ENCODE measurements around the gene DUOXA2. TPM values are rescaled to one million over a fixed set of nuclear protein-coding genes. Genes with fewer than 3 reads are reported as not detected.

The DUOXA2 gene
- total and polyA plus RNA-seq, 7 donors: 0.11 TPM; not detected in 6

- Histone ChIP-seq H3K9me3 (no peaks in the 10 kb centered on the region), H3K4me3 (no peak overlapping the region), H3K27me3 (ENCODE audit: insufficient read depth in 3 of 3, low read length in 2 of 3) (peaks cover 0 to 46% (median 15%) of the 10 kb centered on the region in 3 donors), H3K4me1 (no peaks in the 10 kb centered on the region), H3K27ac (no peak overlapping the region), H3K36me3 (ENCODE audit: insufficient read depth in 1 of 2, low read depth in 1 of 2) (no peaks in the 10 kb centered on the region)
- TF ChIP-seq CTCF (IDR thresholded peaks at IDR 0.05): peak; percentile 55
- 58 to 67% (median 60%) methylated on average over 2 of the region's 2 CpGs for WGBS, 3 donors
- DNase-seq (no peak), ATAC-seq (peak in 1 of 4 donors; percentile 59)
- intact Hi-C loops (cut with DNase I): no loop called here
Observed at GRCh38 chr15:45126535-45127158, 12.5 kb downstream of the DUOXA2 start.

DNA sequence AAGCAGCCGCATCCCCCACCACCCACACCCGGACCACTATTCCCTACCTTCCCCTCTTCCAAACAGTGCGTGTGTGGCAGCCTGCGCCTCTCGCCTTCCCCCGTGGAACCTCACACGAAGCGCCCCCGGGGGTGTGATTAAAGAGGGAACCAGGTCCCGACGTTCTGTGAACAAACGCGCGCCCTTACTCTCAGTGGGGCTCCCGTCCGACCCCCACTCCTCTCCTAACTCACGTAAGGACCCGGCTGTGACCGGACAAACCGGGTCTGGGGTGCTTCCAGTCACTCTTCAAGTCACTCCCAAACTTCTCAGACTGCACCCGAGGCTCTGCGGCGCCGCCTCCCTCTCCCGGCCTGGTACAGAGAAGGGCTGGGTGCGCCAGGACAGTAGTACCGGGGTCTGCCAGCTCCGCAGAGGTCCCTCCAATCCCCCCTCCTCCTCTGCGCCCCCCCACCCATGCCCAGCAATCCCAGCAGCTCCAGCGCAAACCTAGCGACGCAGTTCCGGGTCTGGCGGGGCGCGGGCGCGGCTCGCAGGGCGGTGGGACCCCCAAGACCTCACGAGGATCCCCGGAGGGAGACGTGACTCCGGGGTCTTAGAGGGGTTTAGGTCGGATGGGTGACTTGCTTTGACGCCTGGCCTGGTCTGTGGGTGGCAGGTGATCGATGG, 15.0 kb downstream of the DUOXA2 start:
- DNase-seq (no peak), ATAC-seq (peak in 1 of 4 donors; percentile 25)
- intact Hi-C loops (cut with DNase I): no loop called here
- Histone ChIP-seq H3K4me3 (peak overlapping the region; percentile 48), H3K36me3 (ENCODE audit: insufficient read depth in 1 of 2, low read depth in 1 of 2) (no peaks in the 10 kb centered on the region), H3K27ac (no peak overlapping the region), H3K4me1 (no peaks in the 10 kb centered on the region), H3K27me3 (ENCODE audit: insufficient read depth in 3 of 3, low read length in 2 of 3) (peaks cover 0 to 57% (median 14%) of the 10 kb centered on the region in 3 donors), H3K9me3 (no peaks in the 10 kb centered on the region)
- no peak for TF ChIP-seq CTCF (IDR thresholded peaks at IDR 0.05)
- WGBS, 3 donors: 2 to 4% (median 3%) methylated on average over 43 to 47 of the region's 47 CpGs

DNA sequence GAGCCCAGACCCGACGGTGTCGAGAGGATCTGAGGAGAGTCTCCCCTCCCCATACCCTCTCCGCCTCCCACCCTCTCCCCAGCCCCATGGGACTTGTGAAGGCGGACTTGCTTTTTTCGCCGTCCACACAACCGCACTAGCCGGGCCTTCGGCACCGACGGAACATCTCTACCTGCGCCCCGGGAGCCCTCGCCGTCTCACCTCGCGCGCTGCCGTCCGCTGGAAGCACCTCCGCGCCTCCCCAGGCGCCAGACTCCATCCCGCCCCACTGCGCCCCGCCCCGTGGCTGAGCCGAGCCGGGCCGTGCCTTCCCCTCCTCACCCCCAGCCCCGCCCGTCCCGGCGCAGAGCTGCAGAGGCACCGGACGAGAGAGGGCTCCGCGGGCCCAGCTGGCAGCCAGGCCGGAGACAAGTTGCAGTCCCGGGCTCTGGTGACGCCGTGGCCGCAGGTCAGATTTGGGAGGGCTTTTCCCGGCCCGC, 15.6 kb downstream of the DUOXA2 start, which contains the start of the genes DUOX1 and DUOXA1:
Gene DUOX1 (plus strand): TSS at position 344 of the 479 bp plus-strand sequence. CDS start 1,973 bp downstream, outside the sequence.
Gene DUOXA1 (minus strand): TSS at position 229 of the 479 bp plus-strand sequence. CDS start 6,865 bp downstream, outside the sequence.
- Histone ChIP-seq H3K36me3 (ENCODE audit: insufficient read depth in 1 of 2, low read depth in 1 of 2) (no peaks in the 10 kb centered on the region), H3K27me3 (ENCODE audit: insufficient read depth in 3 of 3, low read length in 2 of 3) (peaks cover 0 to 63% (median 18%) of the 10 kb centered on the region in 3 donors), H3K4me1 (no peaks in the 10 kb centered on the region), H3K27ac (no peak within 1 kb of the TSS), H3K4me3 (peak within 1 kb of the TSS; percentile 48), H3K9me3 (no peaks in the 10 kb centered on the region)
- intact Hi-C loops (cut with DNase I): no loop called here
- WGBS, 3 donors: 2 to 3% (median 2%) methylated on average over 38 to 46 of the region's 46 CpGs
- DNase-seq: peak; percentile 47 to 66
- ATAC-seq: peak in 3 of 4 donors; percentile 27 to 60 (median 52)
- no peak for TF ChIP-seq CTCF (IDR thresholded peaks at IDR 0.05)

DNA sequence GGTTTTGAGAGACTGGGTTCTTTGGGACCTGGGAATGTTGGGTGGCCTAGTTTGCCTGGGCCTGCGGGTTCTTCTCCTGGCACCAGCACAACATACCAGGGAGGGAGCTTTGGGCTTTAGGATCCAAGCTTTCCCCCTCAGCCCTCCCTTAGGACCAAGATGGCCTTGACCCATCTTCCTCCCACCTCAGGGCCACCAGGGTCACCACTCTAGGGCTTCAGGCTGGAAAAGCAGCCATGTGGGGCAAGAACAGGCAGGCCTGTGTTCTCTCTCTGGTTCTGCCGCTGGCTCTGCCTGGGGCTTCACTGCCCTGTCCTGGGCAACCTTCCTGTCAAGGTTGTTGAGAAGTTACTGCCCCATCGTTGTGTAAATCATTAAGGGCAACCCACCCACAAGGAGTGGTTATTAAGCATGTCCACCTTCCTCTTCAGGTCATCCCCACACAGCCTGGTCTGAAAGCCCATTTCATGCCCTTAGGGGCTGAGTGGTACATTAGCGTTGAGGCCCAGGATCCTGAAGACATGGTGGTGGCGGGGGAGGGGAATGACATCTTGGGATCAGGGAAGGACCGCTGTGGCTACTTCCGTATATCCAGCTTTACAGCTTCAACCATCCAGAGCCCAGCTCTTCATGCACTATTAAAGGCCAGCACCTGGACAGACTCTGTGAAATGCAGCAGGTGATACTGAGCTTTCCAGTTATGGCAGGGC, 16.3 kb downstream of the DUOXA2 start:
- intact Hi-C loops (cut with DNase I): no loop called here
- 80 to 88% (median 86%) methylated on average over 7 of the region's 7 CpGs for WGBS, 3 donors

More for the DNA sequence above, 16.3 kb downstream of the DUOXA2 start:
- DNase-seq (no peak), ATAC-seq (no peak)
- Histone ChIP-seq H3K4me3 (peak overlapping the region; percentile 48), H3K36me3 (ENCODE audit: insufficient read depth in 1 of 2, low read depth in 1 of 2) (no peaks in the 10 kb centered on the region), H3K4me1 (peaks cover 3% of the 10 kb centered on the region), H3K9me3 (no peaks in the 10 kb centered on the region), H3K27ac (no peak overlapping the region), H3K27me3 (ENCODE audit: insufficient read depth in 3 of 3, low read length in 2 of 3) (peaks cover 0 to 67% (median 25%) of the 10 kb centered on the region in 3 donors)
- TF ChIP-seq CTCF (IDR thresholded peaks at IDR 0.05): no peak

All from psoas muscle (tissue), 8 donors.